Measurements from ENCODE around the gene SRI.

SRI gene

GRCh38 chr7:88224601-88225275 lies 4.9 kb upstream of the SRI start:
- no peak for DNase-seq (ENCODE audit: low read depth)

- no peak for DNase-seq (ENCODE audit: low read depth)
These were observed 3.4 kb upstream of the SRI start for GRCh38 chr7:88223265-88223664.

- no peak for DNase-seq (ENCODE audit: low read depth)
These were observed 817 bp downstream of the SRI start for GRCh38 chr7:88218836-88219605.

GRCh38 chr7:88218429-88218745 lies 1.5 kb downstream of the SRI start:
- no peak for DNase-seq (ENCODE audit: low read depth)

GRCh38 chr7:88217675-88218428 lies 2.0 kb downstream of the SRI start:
- no peak for DNase-seq (ENCODE audit: low read depth)

GRCh38 chr7:88216276-88216675 lies 3.6 kb downstream of the SRI start:
- DNase-seq (ENCODE audit: low read depth) = no peak

GRCh38 chr7:88215295-88215694 lies 4.5 kb downstream of the SRI start:
- DNase-seq (ENCODE audit: low read depth) = no peak

- DNase-seq (ENCODE audit: low read depth) = no peak
These were observed 5.4 kb downstream of the SRI start for GRCh38 chr7:88214456-88214855.

- no peak for DNase-seq (ENCODE audit: low read depth)
These were observed 6.9 kb downstream of the SRI start for GRCh38 chr7:88212918-88213317.

- DNase-seq (ENCODE audit: low read depth) = no peak
These were observed 11.3 kb downstream of the SRI start for GRCh38 chr7:88208521-88208920.

- DNase-seq (ENCODE audit: low read depth) = no peak
These were observed 13.6 kb downstream of the SRI start for GRCh38 chr7:88206254-88206653.

- no peak for DNase-seq (ENCODE audit: low read depth)
These were observed 14.7 kb downstream of the SRI start for GRCh38 chr7:88205179-88205578.

- no peak for DNase-seq (ENCODE audit: low read depth)
These were observed 15.2 kb downstream of the SRI start for GRCh38 chr7:88204525-88205110.

- DNase-seq (ENCODE audit: low read depth) = no peak
These were observed 16.4 kb downstream of the SRI start for GRCh38 chr7:88203401-88203800.

GRCh38 chr7:88202799-88203198 lies 17.0 kb downstream of the SRI start:
- no peak for DNase-seq (ENCODE audit: low read depth)

GRCh38 chr7:88202278-88202677 lies 17.6 kb downstream of the SRI start:
- no peak for DNase-seq (ENCODE audit: low read depth)

GRCh38 chr7:88201305-88201704 lies 18.5 kb downstream of the SRI start:
- no peak for DNase-seq (ENCODE audit: low read depth)

GRCh38 chr7:88200789-88201188 lies 19.0 kb downstream of the SRI start:
- no peak for DNase-seq (ENCODE audit: low read depth)

GRCh38 chr7:88200261-88200660 lies 19.6 kb downstream of the SRI start:
- DNase-seq (ENCODE audit: low read depth) = no peak

- DNase-seq (ENCODE audit: low read depth) = no peak
These were observed 27.9 kb downstream of the SRI start for GRCh38 chr7:88191911-88192310.

GRCh38 chr7:88185650-88186049 lies 34.2 kb downstream of the SRI start:
- no peak for DNase-seq (ENCODE audit: low read depth)

GRCh38 chr7:88184848-88185304 lies 35.0 kb downstream of the SRI start:
- DNase-seq (ENCODE audit: low read depth) = no peak

- no peak for DNase-seq (ENCODE audit: low read depth)
These were observed 36.8 kb downstream of the SRI start for GRCh38 chr7:88183051-88183450.
